HepG2 (cell line): Measurements from ENCODE around the gene PGP. TPM values are rescaled to one million over a fixed set of nuclear protein-coding genes. Genes with fewer than 3 reads are reported as not detected.

Experiments
- AGO1 ChIP-seq: fragments of 200-400 bp; formaldehyde crosslinking; IDR thresholded peaks from 2 replicates; pipeline ENCODE4 v1.6.1; 2017; ENCODE audit warnings: mild to moderate bottlenecking, low read depth, low read length, moderate library complexity; ENCODE audit not compliant: poor library complexity, severe bottlenecking
- ARID2 ChIP-seq: sonication (generic); formaldehyde crosslinking; IDR thresholded peaks from 2 replicates; pipeline ENCODE4 v1.8.1; 2022; ENCODE audit warnings: mild to moderate bottlenecking, missing genetic modification reagents, borderline replicate concordance
- DNMT3B ChIP-seq: conservative IDR thresholded peaks from 2 replicates; pipeline ENCODE4 v1.6.1; 2016; ENCODE audit warnings: missing biosample characterization, control low read depth
- E2F2 ChIP-seq: sonication (generic); formaldehyde crosslinking; IDR thresholded peaks from 2 replicates; pipeline ENCODE4 v1.4.0; 2020; ENCODE audit warnings: missing genetic modification reagents, borderline replicate concordance
- ELK4 ChIP-seq: sonication (generic); formaldehyde crosslinking; IDR thresholded peaks from 2 replicates; pipeline ENCODE4 v1.9.0; 2021; ENCODE audit warnings: missing genetic modification reagents, borderline replicate concordance
- ERF ChIP-seq: IDR thresholded peaks from 2 replicates; pipeline ENCODE4 v1.6.1; 2018; ENCODE audit warnings: missing biosample characterization, missing genetic modification reagents
- FOXJ3 ChIP-seq: sonication (generic); formaldehyde crosslinking; IDR thresholded peaks from 2 replicates; pipeline ENCODE4 v1.4.0; 2020; ENCODE audit warnings: missing genetic modification reagents, mild to moderate bottlenecking, borderline replicate concordance
- FOXP1 ChIP-seq, 2 experiments: fragments of 450-650 bp in 1 of 2; IDR thresholded peaks; 2 replicates each; pipeline ENCODE4 v1.6.1; 2017 to 2018; ENCODE audit warnings: antibody characterized with exemption in 1 of 2
- HNRNPL ChIP-seq: fragments of 200-400 bp; formaldehyde crosslinking; IDR thresholded peaks from 2 replicates; pipeline ENCODE4 v1.6.1; 2017; ENCODE audit warnings: mild to moderate bottlenecking, low read depth, low read length
- IKZF5 ChIP-seq: IDR thresholded peaks from 2 replicates; pipeline ENCODE4 v1.6.1; 2018; ENCODE audit warnings: missing genetic modification reagents, mild to moderate bottlenecking, missing compliant biosample characterization
- NFATC3 ChIP-seq: sonication (generic); formaldehyde crosslinking; IDR thresholded peaks from 2 replicates; pipeline ENCODE4 v1.5.1; 2020; ENCODE audit warnings: mild to moderate bottlenecking, missing genetic modification reagents
- NR1H2 ChIP-seq: sonication (generic); formaldehyde crosslinking; IDR thresholded peaks from 2 replicates; pipeline ENCODE4 v1.8.1; 2022; ENCODE audit warnings: low read depth, missing genetic modification reagents, borderline replicate concordance
- RCOR2 ChIP-seq: IDR thresholded peaks from 2 replicates; pipeline ENCODE4 v1.6.1; 2016; ENCODE audit warnings: missing biosample characterization, missing genetic modification reagents
- TAF1 ChIP-seq: sonication (generic); formaldehyde crosslinking; IDR thresholded peaks from 2 replicates; pipeline ENCODE4 v1.4.0; 2020; ENCODE audit warnings: missing genetic modification reagents
- U2AF2 ChIP-seq: fragments of 200-400 bp; formaldehyde crosslinking; IDR thresholded peaks from 2 replicates; pipeline ENCODE4 v1.6.1; 2017; ENCODE audit warnings: low read depth, mild to moderate bottlenecking, low read length
- ZNF276 ChIP-seq: sonication (generic); formaldehyde crosslinking; IDR thresholded peaks from 2 replicates; pipeline ENCODE4 v1.4.0; 2020; ENCODE audit warnings: mild to moderate bottlenecking, low read depth, missing genetic modification reagents
- ZNF30 ChIP-seq: sonication (generic); formaldehyde crosslinking; IDR thresholded peaks from 2 replicates; pipeline ENCODE4 v1.5.0; 2020; ENCODE audit warnings: mild to moderate bottlenecking, missing genetic modification reagents
- ZNF446 ChIP-seq: sonication (generic); formaldehyde crosslinking; IDR thresholded peaks from 2 replicates; pipeline ENCODE4 v1.5.0; 2020; ENCODE audit warnings: mild to moderate bottlenecking, missing genetic modification reagents
- ZNF550 ChIP-seq: sonication (generic); formaldehyde crosslinking; IDR thresholded peaks from 2 replicates; pipeline ENCODE4 v1.4.0; 2020; ENCODE audit warnings: mild to moderate bottlenecking, missing genetic modification reagents, borderline replicate concordance
- ZNF564 ChIP-seq: sonication (generic); formaldehyde crosslinking; IDR thresholded peaks from 2 replicates; pipeline ENCODE4 v1.8.1; 2023; ENCODE audit warnings: mild to moderate bottlenecking, missing genetic modification reagents
- ZNF614 ChIP-seq: IDR thresholded peaks from 2 replicates; pipeline ENCODE4 v1.6.1; 2018; ENCODE audit warnings: missing biosample characterization, missing genetic modification reagents, inconsistent platforms, borderline replicate concordance
- ZNF629 ChIP-seq: sonication (generic); formaldehyde crosslinking; conservative IDR thresholded peaks from 2 replicates; pipeline ENCODE4 v1.5.0; 2020; ENCODE audit warnings: missing genetic modification reagents
- ZNF800 ChIP-seq: sonication (generic); formaldehyde crosslinking; IDR thresholded peaks from 2 replicates; pipeline ENCODE4 v1.4.0; 2020; ENCODE audit warnings: missing genetic modification reagents
- ZSCAN9 ChIP-seq: IDR thresholded peaks from 2 replicates; pipeline ENCODE4 v1.6.1; 2016; ENCODE audit warnings: borderline replicate concordance
- polyA plus RNA-seq, 8 experiments: library from polyadenylated mRNA; depleted of rRNA in 3 of 8; stranded (reverse) in 7 of 8; unstranded in 1 of 8; fragments of >200 nt; fragmentation: Illumina TruSeq in 4 of 8; extraction: Trizol in 4 of 8; gene quantifications; 2 replicates each; pipeline versions ENCODE4 v1.2.1 to v1.2.3, GENCODE V29; 2011 to 2016; ENCODE audit warnings: low read depth in 4 of 8, missing spikeins in 1 of 8, mixed read lengths in 1 of 8; ENCODE audit not compliant: insufficient read depth in 1 of 8
- total RNA-seq, 5 experiments: library from RNA; depleted of rRNA; stranded (reverse); fragments of >200 nt; fragmentation: Illumina TruSeq; extraction: Trizol; gene quantifications; 2 replicates each; pipeline ENCODE4 v1.2.3, GENCODE V29; 2016; ENCODE audit warnings: low read depth in 1 of 5

The PGP gene
- total and polyA plus RNA-seq, 2 of the 13 experiments (the other 11 are each of a cell fraction or from before 2014, with no cell fraction given) = 7.3 to 18.3 TPM

- TF ChIP-seq HNRNPL (peak; percentile 71; the same call in 1 of the 2 replicates), DNMT3B (no peak), E2F2 (CRISPR knock-in tag) (0 out of 2 replicates have a peak, but pooled peaks have one; percentile 37), NR1H2 (CRISPR knock-in tag) (0 out of 2 replicates have a peak, but pooled peaks have one; percentile 30), ZNF550 (CRISPR knock-in tag) (0 out of 2 replicates have a peak, but pooled peaks have one; percentile 45), IKZF5 (CRISPR knock-in tag) (peak; percentile 36; the same call in 1 of the 2 replicates), ARID2 (CRISPR knock-in tag) (0 out of 2 replicates have a peak, but pooled peaks have one; percentile 13), ELK4 (CRISPR knock-in tag) (no peak), RCOR2 (CRISPR knock-in tag) (no peak), ZNF30 (no peak), ZNF446 (CRISPR knock-in tag) (no peak), ZSCAN9 (0 out of 2 replicates have a peak, but pooled peaks have one; percentile 4), ZNF629 (no peak), FOXP1 (IDR thresholded peaks at IDR 0.05) (no peak), FOXP1 (CRISPR knock-in tag; IDR thresholded peaks at IDR 0.05) (no peak), ERF (no peak), ZNF564 (CRISPR knock-in tag) (no peak), ZNF800 (0 out of 2 replicates have a peak, but pooled peaks have one; percentile 31), NFATC3 (CRISPR knock-in tag) (no peak), U2AF2 (no peak), AGO1 (no peak), ZNF614 (CRISPR knock-in tag) (no peak), ZNF276 (CRISPR knock-in tag) (no peak), TAF1 (CRISPR knock-in tag) (0 out of 2 replicates have a peak, but pooled peaks have one; percentile 2), FOXJ3 (0 out of 2 replicates have a peak, but pooled peaks have one; percentile 30)
These were observed 51.9 kb downstream of the PGP start (continued) for GRCh38 chr16:2162676-2163118.
